CD4-positive, alpha-beta T cell (primary cell): ENCODE measurements around the gene MROH9. TPM values are rescaled to one million over a fixed set of nuclear protein-coding genes. Genes with fewer than 3 reads are reported as not detected.

ENCODE experiments used
- ATAC-seq: fragments of 200-7000 bp; cut with Tn5 transposase; one replicate; pipeline ENCODE4 v1.10.0; 2022; ENCODE audit warnings: mild to moderate bottlenecking; ENCODE audit not compliant: poor library complexity
- CTCF ChIA-PET: fragments of 350-600 bp; sonication (Branson Sonifier 250); formaldehyde crosslinking; loops from one replicate; lab custom pipeline; 2021; ENCODE audit warnings: antibody characterized with exemption, inconsistent platforms; lab: Charles Lee
- POLR2A ChIA-PET: fragments of 350-600 bp; sonication (Branson Sonifier 250); formaldehyde crosslinking; loops from one replicate; lab custom pipeline; 2021; ENCODE audit warnings: antibody characterized with exemption, inconsistent platforms; lab: Charles Lee
- DNase-seq, 14 experiments: peaks; one replicate each; pipeline ENCODE4 v3.0.0-alpha.2; 2013 to 2020; ENCODE audit warnings: mixed read lengths in 2 of 14
- H3K27ac ChIP-seq, 2 donors: one replicate each; pipeline versions ENCODE4 v1.5.1 to v1.7.0; 2013; ENCODE audit warnings: low read length in 2 of 2, low read depth in 1 of 2, mild to moderate bottlenecking in 1 of 2
- H3K27me3 ChIP-seq, 2 experiments: 1 replicate in 1 of 2; 2 replicates in 1 of 2; pipeline versions ENCODE4 v1.6.1 to v1.7.0; 2013; ENCODE audit warnings: low read length in 2 of 2, control low read depth in 1 of 2, mild to moderate bottlenecking in 1 of 2, moderate library complexity in 1 of 2; ENCODE audit not compliant: insufficient read depth in 2 of 2, control insufficient read depth in 1 of 2
- H3K36me3 ChIP-seq: one replicate; pipeline ENCODE4 v1.6.1; 2013; ENCODE audit warnings: low read length, control low read depth; ENCODE audit not compliant: insufficient read depth
- H3K4me1 ChIP-seq: one replicate; pipeline ENCODE4 v1.6.1; 2013; ENCODE audit warnings: low read length, control low read depth; ENCODE audit not compliant: insufficient read depth
- H3K4me3 ChIP-seq: one replicate; pipeline ENCODE4 v1.5.1; 2013; ENCODE audit warnings: mild to moderate bottlenecking, low read length, moderate library complexity
- H3K9me3 ChIP-seq, 2 experiments: 1 replicate in 1 of 2; 2 replicates in 1 of 2; pipeline versions ENCODE4 v1.6.1 to v1.7.0; 2013; ENCODE audit warnings: low read length in 2 of 2, mild to moderate bottlenecking in 2 of 2, control low read depth in 1 of 2, moderate library complexity in 1 of 2; ENCODE audit not compliant: control insufficient read depth in 1 of 2, insufficient read depth in 1 of 2
- H3K27ac Mint-ChIP-seq: one replicate; pipeline ENCODE4 v1.8.0; 2020; ENCODE audit warnings: mixed read lengths
- H3K27me3 Mint-ChIP-seq: one replicate; pipeline ENCODE4 v1.8.0; 2021; ENCODE audit warnings: mixed read lengths
- H3K36me3 Mint-ChIP-seq: one replicate; pipeline ENCODE4 v1.8.0; 2021; ENCODE audit warnings: low read depth, mixed read lengths
- H3K4me1 Mint-ChIP-seq: one replicate; pipeline ENCODE4 v1.8.0; 2021; ENCODE audit warnings: low read depth, mixed read lengths
- H3K4me3 Mint-ChIP-seq: one replicate; pipeline ENCODE4 v1.8.0; 2020; ENCODE audit warnings: mild to moderate bottlenecking, mixed read lengths
- H3K9me3 Mint-ChIP-seq: one replicate; pipeline ENCODE4 v1.8.0; 2020; ENCODE audit warnings: mixed read lengths
- intact Hi-C, 2 experiments: fragments of 100-400 bp; cut with DNase I in 1 of 2; cut with micrococcal nuclease in 1 of 2; formaldehyde crosslinking; loops; one replicate each; pipeline versions ENCODE4 v1.15.1 to v1.9.0; 2023 to 2025; cut with DNase I, micrococcal nuclease
- total RNA-seq, 174 experiments: library from RNA in 2 of 174; stranded (reverse) in 2 of 174; gene quantifications; one replicate each; pipeline ENCODE4 v1.2.3 and lab custom pipeline; 2021 to 2026
- TF ChIP-seq, protein P1 (sequence below): fragments of 200-600 bp; IDR thresholded peaks from one replicate; pipeline ENCODE4 v1.8.0; 2022; ENCODE audit warnings: antibody characterized with exemption, mild to moderate bottlenecking

MROH9 gene
- total RNA-seq, 2 experiments from 2014 or later, result not detected

DNA sequence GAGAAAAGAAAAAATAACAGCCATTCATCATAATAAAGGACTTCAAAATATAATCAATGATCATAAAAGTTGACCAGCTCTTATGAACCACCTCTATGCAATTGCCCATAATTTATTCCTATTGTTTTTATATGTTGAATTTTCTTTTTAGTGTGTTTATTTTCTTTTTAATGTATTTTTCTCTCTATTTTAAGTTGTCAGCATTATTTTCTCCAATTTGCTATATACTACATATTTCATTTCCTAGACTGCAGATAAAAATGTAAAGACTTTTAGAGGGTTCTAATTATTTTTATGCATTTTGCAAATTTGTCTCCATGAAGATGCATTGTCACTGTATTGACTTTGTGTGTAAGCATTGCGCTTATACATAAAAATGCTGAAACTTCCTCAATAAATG lies 58.4 kb downstream of the MROH9 start:
- H3K36me3 Mint-ChIP-seq, result no peaks in the 10 kb centered on the region
- no peak overlapping the region for H3K4me3 Mint-ChIP-seq
- TF ChIP-seq, protein P1, sequence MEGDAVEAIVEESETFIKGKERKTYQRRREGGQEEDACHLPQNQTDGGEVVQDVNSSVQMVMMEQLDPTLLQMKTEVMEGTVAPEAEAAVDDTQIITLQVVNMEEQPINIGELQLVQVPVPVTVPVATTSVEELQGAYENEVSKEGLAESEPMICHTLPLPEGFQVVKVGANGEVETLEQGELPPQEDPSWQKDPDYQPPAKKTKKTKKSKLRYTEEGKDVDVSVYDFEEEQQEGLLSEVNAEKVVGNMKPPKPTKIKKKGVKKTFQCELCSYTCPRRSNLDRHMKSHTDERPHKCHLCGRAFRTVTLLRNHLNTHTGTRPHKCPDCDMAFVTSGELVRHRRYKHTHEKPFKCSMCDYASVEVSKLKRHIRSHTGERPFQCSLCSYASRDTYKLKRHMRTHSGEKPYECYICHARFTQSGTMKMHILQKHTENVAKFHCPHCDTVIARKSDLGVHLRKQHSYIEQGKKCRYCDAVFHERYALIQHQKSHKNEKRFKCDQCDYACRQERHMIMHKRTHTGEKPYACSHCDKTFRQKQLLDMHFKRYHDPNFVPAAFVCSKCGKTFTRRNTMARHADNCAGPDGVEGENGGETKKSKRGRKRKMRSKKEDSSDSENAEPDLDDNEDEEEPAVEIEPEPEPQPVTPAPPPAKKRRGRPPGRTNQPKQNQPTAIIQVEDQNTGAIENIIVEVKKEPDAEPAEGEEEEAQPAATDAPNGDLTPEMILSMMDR, result no peak
- peaks cover 5% of the 10 kb centered on the region for H3K27me3 Mint-ChIP-seq
- no peaks in the 10 kb centered on the region for H3K4me1 ChIP-seq
- H3K9me3 Mint-ChIP-seq, result no peaks in the 10 kb centered on the region
- DNase-seq, result no peak
- no peaks in the 10 kb centered on the region for H3K4me1 Mint-ChIP-seq
- no peak overlapping the region for H3K27ac Mint-ChIP-seq
- no peaks in the 10 kb centered on the region for H3K36me3 ChIP-seq
- ATAC-seq, result no peak
- intact Hi-C loops, result no loop called here
- CTCF ChIA-PET, result no interaction called here
- no peaks in the 10 kb centered on the region for H3K9me3 ChIP-seq
- no peak overlapping the region for H3K27ac ChIP-seq
- peaks cover 0 to 3% of the 10 kb centered on the region in 2 experiments for H3K27me3 ChIP-seq
- H3K4me3 ChIP-seq, result no peak overlapping the region
- POLR2A ChIA-PET, result no interaction called here

DNA sequence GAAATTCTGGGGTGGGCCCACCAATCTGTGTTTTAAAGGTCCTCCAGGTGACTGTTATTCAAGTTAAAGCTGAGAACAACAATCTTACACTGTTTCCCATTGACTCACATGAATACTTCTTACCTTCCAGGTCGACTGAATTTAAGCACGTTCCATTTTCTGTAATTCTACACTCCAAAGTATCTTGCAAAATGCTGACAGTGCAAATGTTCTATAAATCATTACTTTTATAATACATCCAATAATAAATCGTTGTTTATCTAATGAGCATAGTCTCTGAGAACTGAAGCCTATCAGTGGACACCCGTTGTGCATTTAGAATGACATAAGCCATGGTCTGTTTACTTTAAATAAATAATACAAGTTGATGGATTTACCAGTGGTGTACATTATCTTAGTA lies 79.5 kb downstream of the MROH9 start:
- TF ChIP-seq, protein P1, result no peak
- H3K27ac ChIP-seq, result no peak overlapping the region
- H3K4me3 ChIP-seq, result no peak overlapping the region
- intact Hi-C loops, result no loop called here
- no peak overlapping the region for H3K4me3 Mint-ChIP-seq
- POLR2A ChIA-PET, result no interaction called here
- no peaks in the 10 kb centered on the region for H3K36me3 Mint-ChIP-seq
- CTCF ChIA-PET, result no interaction called here
- peaks cover 6 to 8% of the 10 kb centered on the region in 2 experiments for H3K27me3 ChIP-seq
- H3K27ac Mint-ChIP-seq, result no peak overlapping the region
- ATAC-seq (no peak), DNase-seq (no peak)
- peaks cover 0 to 9% of the 10 kb centered on the region in 2 experiments for H3K9me3 ChIP-seq
- H3K36me3 ChIP-seq, result no peaks in the 10 kb centered on the region
- H3K4me1 ChIP-seq, result no peaks in the 10 kb centered on the region
- no peaks in the 10 kb centered on the region for H3K9me3 Mint-ChIP-seq
- H3K4me1 Mint-ChIP-seq, result no peaks in the 10 kb centered on the region
- peaks cover 9% of the 10 kb centered on the region for H3K27me3 Mint-ChIP-seq

DNA sequence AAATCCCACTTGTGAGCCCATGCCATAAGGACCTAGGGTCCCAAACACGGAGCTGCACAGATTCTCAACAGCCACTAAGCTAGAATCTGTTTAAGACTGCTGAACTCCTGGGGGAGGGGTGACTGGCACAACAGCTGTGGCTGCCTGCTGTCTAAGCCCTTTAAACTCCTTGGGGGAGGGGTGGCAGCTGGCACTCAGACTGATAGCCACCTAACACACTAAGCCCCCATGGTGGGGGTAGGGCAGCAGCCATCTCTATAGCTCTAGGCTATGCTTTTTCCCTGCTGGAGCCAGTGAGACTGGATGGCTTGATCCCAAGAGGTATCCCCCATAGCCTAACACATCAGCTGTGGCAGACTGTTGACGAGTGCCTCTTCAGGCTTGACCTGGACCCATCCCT lies 82.1 kb downstream of the MROH9 start:
- intact Hi-C loops, result no loop called here
- ChIA-PET POLR2A (no interaction called here), CTCF (no interaction called here)
- ATAC-seq, result no peak
- Mint-ChIP-seq H3K9me3 (no peaks in the 10 kb centered on the region), H3K27me3 (peaks cover 9% of the 10 kb centered on the region), H3K36me3 (no peaks in the 10 kb centered on the region), H3K4me1 (no peaks in the 10 kb centered on the region), H3K4me3 (no peak overlapping the region), H3K27ac (no peak overlapping the region)
- Histone ChIP-seq H3K9me3 (peaks cover 0 to 9% of the 10 kb centered on the region in 2 experiments), H3K27me3 (peaks cover 6 to 8% of the 10 kb centered on the region in 2 experiments), H3K36me3 (no peaks in the 10 kb centered on the region), H3K4me1 (no peaks in the 10 kb centered on the region), H3K4me3 (no peak overlapping the region), H3K27ac (no peak overlapping the region)
- no peak for DNase-seq
- TF ChIP-seq, protein P1, result no peak
